GM21825 (cell line): ENCODE measurements around the gene ZNF385A.

Experiments used
- ATAC-seq: cut with Tn5 transposase; IDR thresholded peaks from one replicate; pipeline ENCODE4 v1.9.1; 2021; ENCODE audit warnings: mild to moderate bottlenecking, moderate library complexity; ENCODE audit not compliant: unreplicated experiment

ZNF385A gene

GRCh38 chr12:54375259-54375579, 9.3 kb downstream of the ZNF385A start:
- no peak for ATAC-seq

- no peak for ATAC-seq
Observed at GRCh38 chr12:54374562-54375258, 9.8 kb downstream of the ZNF385A start.

- ATAC-seq, result no peak
Observed at GRCh38 chr12:54373649-54374561, 10.6 kb downstream of the ZNF385A start.

GRCh38 chr12:54372113-54372806, 12.3 kb downstream of the ZNF385A start:
- no peak for ATAC-seq

GRCh38 chr12:54371328-54372112, 13.0 kb downstream of the ZNF385A start:
- ATAC-seq, result no peak

GRCh38 chr12:54370171-54370730, 14.3 kb downstream of the ZNF385A start:
- no peak for ATAC-seq

- ATAC-seq, result no peak
Observed at GRCh38 chr12:54369597-54370131, 14.9 kb downstream of the ZNF385A start.

- peak; percentile 63 for ATAC-seq
Observed at GRCh38 chr12:54368709-54369596, 15.6 kb downstream of the ZNF385A start.

GRCh38 chr12:54368025-54368708, 16.4 kb downstream of the ZNF385A start:
- no peak for ATAC-seq

GRCh38 chr12:54364413-54364812, 20.1 kb downstream of the ZNF385A start, which contains the start of gene GPR84:
Gene GPR84, minus strand, starts transcription at chr12:54364486. Its CDS starts 635 bp downstream, at chr12:54363851.
- ATAC-seq, result peak; percentile 45

GRCh38 chr12:54363618-54364017, 20.9 kb downstream of the ZNF385A start:
- ATAC-seq, result no peak

GRCh38 chr12:54363047-54363446, 21.5 kb downstream of the ZNF385A start:
- ATAC-seq, result no peak

- no peak for ATAC-seq
Observed at GRCh38 chr12:54360717-54361456, 23.6 kb downstream of the ZNF385A start.

GRCh38 chr12:54359762-54360351, 24.7 kb downstream of the ZNF385A start:
- ATAC-seq, result no peak

GRCh38 chr12:54358945-54359761, 25.4 kb downstream of the ZNF385A start:
- ATAC-seq, result peak; percentile 91

GRCh38 chr12:54358191-54358944, 26.2 kb downstream of the ZNF385A start:
- ATAC-seq, result no peak
